Karpas-422 (cell line): Measurements from ENCODE around the gene DMD. TPM values are rescaled to one million over a fixed set of nuclear protein-coding genes. Genes with fewer than 3 reads are reported as not detected.

Experiments
- DNase-seq: peaks from one replicate; pipeline ENCODE4 v3.0.0-alpha.2; 2015
- H2AFZ ChIP-seq: fragments of 200-600 bp; sonication (generic); 2 replicates; pipeline ENCODE4 v1.6.1; 2014; ENCODE audit warnings: antibody characterized with exemption, low read length, mixed read lengths
- H3K27ac ChIP-seq: fragments of 200-600 bp; sonication (generic); 2 replicates; pipeline ENCODE4 v1.5.1; 2014; ENCODE audit warnings: mild to moderate bottlenecking, low read length, moderate library complexity
- H3K27me3 ChIP-seq: fragments of 200-600 bp; sonication (generic); 2 replicates; pipeline ENCODE4 v1.6.1; 2014; ENCODE audit warnings: low read length, mixed read lengths
- H3K36me3 ChIP-seq: fragments of 200-600 bp; sonication (generic); 2 replicates; pipeline ENCODE4 v1.6.1; 2014; ENCODE audit warnings: low read length, mixed read lengths; ENCODE audit not compliant: insufficient read depth
- H3K4me1 ChIP-seq: fragments of 200-600 bp; sonication (generic); 2 replicates; pipeline ENCODE4 v1.6.1; 2014; ENCODE audit warnings: mild to moderate bottlenecking, low read length, mixed read lengths
- H3K4me2 ChIP-seq: fragments of 200-600 bp; sonication (generic); 2 replicates; pipeline ENCODE4 v1.6.1; 2014; ENCODE audit warnings: low read length, low read depth, mild to moderate bottlenecking; ENCODE audit not compliant: poor library complexity, severe bottlenecking
- H3K4me3 ChIP-seq: fragments of 200-600 bp; sonication (generic); 2 replicates; pipeline ENCODE4 v1.5.1; 2014; ENCODE audit warnings: mild to moderate bottlenecking, antibody characterized with exemption, low read length, mixed read lengths
- H3K79me2 ChIP-seq: fragments of 200-600 bp; sonication (generic); 2 replicates; pipeline ENCODE4 v1.6.1; 2014; ENCODE audit warnings: mild to moderate bottlenecking, low read length, mixed read lengths
- H3K9ac ChIP-seq: fragments of 200-600 bp; sonication (generic); 2 replicates; pipeline ENCODE4 v1.6.0; 2014; ENCODE audit warnings: low read length
- H3K9me2 ChIP-seq: fragments of 200-600 bp; sonication (generic), shearing (Covaris generic); replicated peaks from 2 replicates; pipeline ENCODE4 v1.6.0; 2014; ENCODE audit warnings: mild to moderate bottlenecking, low read length, moderate library complexity; ENCODE audit not compliant: insufficient read depth
- H3K9me3 ChIP-seq: fragments of 300-700, 200-600 bp; sonication (generic); 2 replicates; pipeline ENCODE4 v1.6.1; 2014; ENCODE audit warnings: low read length, mixed read lengths
- H4K20me1 ChIP-seq: fragments of 200-600 bp; sonication (generic); 2 replicates; pipeline ENCODE4 v1.6.1; 2014; ENCODE audit warnings: mild to moderate bottlenecking, antibody characterized with exemption, low read length, low read depth; ENCODE audit not compliant: insufficient read depth
- total RNA-seq: library from RNA; depleted of rRNA; stranded (reverse); fragments of >200 nt; shearing (Covaris generic); gene quantifications from 2 replicates; pipeline ENCODE4 v1.2.3, GENCODE V29; 2014; ENCODE audit warnings: low replicate concordance

Gene DMD
- total RNA-seq, 1 experiment from 2014 or later: not detected

- no peak overlapping the region for H3K27ac ChIP-seq
- no peaks in the 10 kb centered on the region for H3K9me3 ChIP-seq
- no peaks in the 10 kb centered on the region for H3K9me2 ChIP-seq
- H3K27me3 ChIP-seq: no peaks in the 10 kb centered on the region
- no peaks in the 10 kb centered on the region for H3K36me3 ChIP-seq
- no peaks in the 10 kb centered on the region for H3K4me1 ChIP-seq
- H2AFZ ChIP-seq: no peak overlapping the region
- DNase-seq: no peak
- H3K4me3 ChIP-seq: no peak overlapping the region
- no peaks in the 10 kb centered on the region for H4K20me1 ChIP-seq
- H3K79me2 ChIP-seq: no peaks in the 10 kb centered on the region
- H3K9ac ChIP-seq: no peak overlapping the region
- no peak overlapping the region for H3K4me2 ChIP-seq
Observed at GRCh38 chrX:31340587-31340986, 1870.8 kb downstream of the DMD start.

GRCh38 chrX:31338991-31339350, 1872.4 kb downstream of the DMD start:
- Histone ChIP-seq H3K9me3 (no peaks in the 10 kb centered on the region), H3K4me1 (no peaks in the 10 kb centered on the region), H3K9ac (no peak overlapping the region), H4K20me1 (no peaks in the 10 kb centered on the region), H3K27me3 (no peaks in the 10 kb centered on the region), H2AFZ (no peak overlapping the region), H3K4me2 (no peak overlapping the region), H3K9me2 (no peaks in the 10 kb centered on the region), H3K27ac (no peak overlapping the region), H3K36me3 (no peaks in the 10 kb centered on the region), H3K4me3 (no peak overlapping the region), H3K79me2 (no peaks in the 10 kb centered on the region)
- no peak for DNase-seq

DNA sequence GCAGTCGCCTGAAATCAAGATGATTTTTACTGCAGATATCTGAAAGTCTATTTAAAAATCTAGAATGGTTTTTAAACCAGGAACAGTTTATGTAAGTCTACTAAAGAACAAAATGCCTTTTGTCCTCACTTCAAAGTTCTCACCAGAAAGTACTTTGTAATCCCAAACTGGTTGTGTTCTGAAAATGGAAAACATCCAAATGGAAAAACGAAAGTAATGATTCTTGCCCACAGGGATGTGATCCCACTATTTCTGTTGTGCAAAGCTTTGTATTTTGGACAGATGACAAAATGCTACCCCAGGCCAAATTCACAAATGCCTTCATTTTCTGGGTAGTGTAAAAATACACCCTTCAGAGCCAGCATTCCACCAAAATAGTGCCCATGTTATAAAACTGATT, 1874.0 kb downstream of the DMD start:
- DNase-seq: no peak
- Histone ChIP-seq H3K27me3 (no peaks in the 10 kb centered on the region), H3K27ac (no peak overlapping the region), H3K4me1 (no peaks in the 10 kb centered on the region), H2AFZ (no peak overlapping the region), H3K79me2 (no peaks in the 10 kb centered on the region), H3K36me3 (no peaks in the 10 kb centered on the region), H3K4me3 (no peak overlapping the region), H3K9me2 (no peaks in the 10 kb centered on the region), H3K9me3 (no peaks in the 10 kb centered on the region), H3K9ac (no peak overlapping the region), H3K4me2 (no peak overlapping the region), H4K20me1 (no peaks in the 10 kb centered on the region)

DNA sequence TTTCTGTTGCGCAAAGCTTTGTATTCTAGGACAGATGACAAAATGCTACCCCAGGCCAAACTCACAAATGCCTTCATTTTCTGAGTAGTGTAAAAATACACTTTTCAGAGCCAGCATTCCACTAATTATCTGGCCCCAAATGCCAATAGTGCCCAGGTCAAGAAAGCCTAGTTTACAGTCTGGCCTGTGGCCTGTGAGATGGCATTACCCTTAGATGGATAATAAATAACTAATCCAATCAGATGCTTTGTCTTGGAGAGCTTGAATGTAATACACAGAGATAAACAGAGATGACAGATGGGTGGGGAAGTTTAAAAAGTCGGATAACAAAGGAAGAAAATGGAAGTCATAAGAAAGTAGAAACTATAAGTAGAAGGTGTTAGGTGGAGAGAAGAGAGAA, 1874.9 kb downstream of the DMD start:
- no peaks in the 10 kb centered on the region for H3K27me3 ChIP-seq
- no peak overlapping the region for H3K9ac ChIP-seq
- no peak overlapping the region for H3K4me2 ChIP-seq
- H3K9me3 ChIP-seq: no peaks in the 10 kb centered on the region
- no peaks in the 10 kb centered on the region for H3K79me2 ChIP-seq
- H3K4me1 ChIP-seq: no peaks in the 10 kb centered on the region
- H4K20me1 ChIP-seq: no peaks in the 10 kb centered on the region
- H3K4me3 ChIP-seq: no peak overlapping the region
- DNase-seq: no peak
- H3K27ac ChIP-seq: no peak overlapping the region
- H2AFZ ChIP-seq: no peak overlapping the region
- no peaks in the 10 kb centered on the region for H3K36me3 ChIP-seq
- H3K9me2 ChIP-seq: no peaks in the 10 kb centered on the region

- no peaks in the 10 kb centered on the region for H3K36me3 ChIP-seq
- no peaks in the 10 kb centered on the region for H3K79me2 ChIP-seq
- no peak for DNase-seq
- no peaks in the 10 kb centered on the region for H3K4me1 ChIP-seq
- H3K9ac ChIP-seq: no peak overlapping the region
- no peak overlapping the region for H2AFZ ChIP-seq
- H3K9me3 ChIP-seq: 0 out of 2 replicates have a peak, but pooled peaks cover 2% of the 10 kb centered on the region
- no peak overlapping the region for H3K4me3 ChIP-seq
- no peaks in the 10 kb centered on the region for H3K9me2 ChIP-seq
- H4K20me1 ChIP-seq: no peaks in the 10 kb centered on the region
- no peak overlapping the region for H3K27ac ChIP-seq
- no peaks in the 10 kb centered on the region for H3K27me3 ChIP-seq
- no peak overlapping the region for H3K4me2 ChIP-seq
Observed at GRCh38 chrX:31334997-31335396, 1876.4 kb downstream of the DMD start.

DNA sequence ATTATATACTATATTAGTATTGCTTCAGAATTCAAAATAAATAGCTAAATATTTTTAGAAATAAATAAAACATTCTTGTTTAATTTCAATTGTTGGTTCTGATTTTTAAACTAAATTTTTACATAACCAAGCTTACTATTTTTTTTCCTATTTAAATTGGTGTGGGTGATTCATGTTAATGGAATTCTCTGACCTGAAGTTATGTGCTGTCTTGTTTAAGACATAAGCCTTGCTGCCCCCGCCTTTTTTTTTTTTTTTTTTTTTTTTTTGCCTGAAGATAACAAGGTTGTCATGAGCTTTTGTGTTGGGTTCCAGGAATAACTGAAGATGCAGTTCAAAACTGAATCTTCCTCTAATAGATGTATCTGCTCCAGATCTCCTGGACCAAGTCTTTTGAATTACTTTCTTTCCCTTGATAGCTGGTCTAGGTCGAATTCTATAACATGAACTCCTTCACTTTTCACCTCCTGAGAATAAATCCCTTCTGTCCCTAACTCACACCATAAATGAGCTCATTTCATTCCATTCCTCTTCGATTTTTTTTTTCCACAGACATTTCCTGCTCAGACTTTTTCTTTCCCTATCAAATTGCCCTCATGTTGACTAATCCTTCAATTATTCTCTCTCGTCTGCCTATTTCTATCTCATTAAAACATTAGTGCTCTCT, 1878.1 kb downstream of the DMD start:
- Histone ChIP-seq H3K4me2 (no peak overlapping the region), H3K79me2 (no peaks in the 10 kb centered on the region), H3K27ac (no peak overlapping the region), H3K4me3 (no peak overlapping the region), H3K4me1 (no peaks in the 10 kb centered on the region), H2AFZ (no peak overlapping the region), H3K9me2 (no peaks in the 10 kb centered on the region), H3K27me3 (no peaks in the 10 kb centered on the region), H3K9me3 (0 out of 2 replicates have a peak, but pooled peaks cover 2% of the 10 kb centered on the region), H4K20me1 (no peaks in the 10 kb centered on the region), H3K36me3 (no peaks in the 10 kb centered on the region), H3K9ac (no peak overlapping the region)
- no peak for DNase-seq

DNA sequence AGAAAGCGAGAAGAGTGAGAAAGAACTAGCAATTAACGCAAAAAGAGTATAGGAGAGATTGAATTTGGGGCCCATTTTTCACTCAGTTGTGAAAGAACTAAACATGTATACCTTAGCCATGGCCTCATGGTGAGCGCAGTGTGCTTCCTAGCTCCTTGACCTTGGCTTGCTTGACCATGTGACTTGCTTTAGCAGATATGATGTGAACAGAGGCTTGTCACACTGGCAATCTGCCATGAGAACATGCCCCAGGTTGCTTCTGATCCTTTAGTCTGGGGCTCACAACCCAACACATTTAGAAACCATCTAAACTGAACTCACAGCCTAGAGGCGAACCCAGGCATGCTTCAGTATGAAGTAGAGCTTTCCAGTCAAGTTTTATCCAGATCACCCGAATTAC, 1879.4 kb downstream of the DMD start:
- H3K4me3 ChIP-seq: no peak overlapping the region

DNA sequence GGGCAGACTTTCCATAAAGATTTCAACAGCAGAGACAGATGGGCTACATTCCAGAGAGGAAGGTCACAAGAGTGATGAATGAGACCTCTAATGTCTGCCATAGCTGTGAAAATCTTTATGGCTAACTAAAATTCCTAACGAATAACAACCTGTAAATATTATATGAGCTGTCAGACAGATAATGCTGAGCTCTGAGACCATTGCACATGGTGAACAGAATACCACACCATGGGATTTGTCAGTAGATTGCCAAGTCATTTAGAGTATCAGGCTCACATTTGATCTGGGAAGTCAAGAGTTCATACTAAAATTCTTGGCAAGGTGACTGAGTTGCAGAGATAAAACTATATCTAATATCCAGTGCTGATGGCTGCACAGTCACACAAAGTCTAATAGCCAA, 1880.3 kb downstream of the DMD start:
- no peaks in the 10 kb centered on the region for H3K27me3 ChIP-seq

More for the DNA sequence above, 1879.4 kb downstream of the DMD start:
- Histone ChIP-seq H3K9ac (no peak overlapping the region), H3K27me3 (no peaks in the 10 kb centered on the region), H3K36me3 (no peaks in the 10 kb centered on the region), H2AFZ (no peak overlapping the region), H3K9me3 (0 out of 2 replicates have a peak, but pooled peaks cover 7% of the 10 kb centered on the region), H3K9me2 (no peaks in the 10 kb centered on the region), H4K20me1 (no peaks in the 10 kb centered on the region), H3K27ac (no peak overlapping the region), H3K79me2 (no peaks in the 10 kb centered on the region), H3K4me2 (no peak overlapping the region), H3K4me1 (no peaks in the 10 kb centered on the region)
- DNase-seq: no peak

More for the DNA sequence above, 1880.3 kb downstream of the DMD start:
- no peak overlapping the region for H3K4me2 ChIP-seq
- H4K20me1 ChIP-seq: no peaks in the 10 kb centered on the region
- DNase-seq: no peak
- H3K9ac ChIP-seq: no peak overlapping the region
- H2AFZ ChIP-seq: no peak overlapping the region
- no peak overlapping the region for H3K4me3 ChIP-seq
- H3K9me2 ChIP-seq: no peaks in the 10 kb centered on the region
- peaks cover 11% of the 10 kb centered on the region; the same call in 1 of the 2 replicates for H3K9me3 ChIP-seq
- H3K4me1 ChIP-seq: no peaks in the 10 kb centered on the region
- no peaks in the 10 kb centered on the region for H3K79me2 ChIP-seq
- H3K27ac ChIP-seq: no peak overlapping the region
- no peaks in the 10 kb centered on the region for H3K36me3 ChIP-seq
